HG03571 (cell line): Measurements from ENCODE around the gene IGFL2.
"Not testable (repeated sequence)": the region's sequence is repeated elsewhere in the genome, so short reads cannot be mapped to it uniquely, and the experiment has no call there.

Experiments
- ATAC-seq: cut with Tn5 transposase; IDR thresholded peaks from one replicate; pipeline ENCODE4 v1.9.1; 2021; ENCODE audit not compliant: unreplicated experiment

Gene IGFL2

GRCh38 chr19:46186717-46187101, 38.7 kb downstream of the IGFL2 start:
- no peak for ATAC-seq

GRCh38 chr19:46189971-46190888, 42.2 kb downstream of the IGFL2 start:
- ATAC-seq, result no peak

DNA sequence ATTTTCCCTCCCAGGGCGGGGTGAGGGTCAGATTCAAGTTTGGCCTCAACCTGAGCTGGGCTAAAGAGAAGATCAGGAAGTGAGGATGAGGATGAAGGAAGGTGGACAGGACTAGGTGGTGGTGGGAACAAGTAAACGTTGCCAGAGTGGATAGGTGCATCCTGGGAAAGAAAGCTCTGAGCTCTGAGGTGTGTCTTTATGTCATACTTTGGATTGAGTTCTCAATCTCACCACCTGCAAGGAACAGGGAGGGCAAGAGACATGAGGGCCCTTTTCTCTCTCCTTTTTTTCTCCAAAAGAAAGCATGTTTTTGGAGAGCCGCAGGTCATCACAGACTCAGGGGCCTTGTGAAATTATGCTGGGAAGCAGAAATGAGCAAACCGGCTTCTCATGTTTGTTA, 43.3 kb downstream of the IGFL2 start:
- ATAC-seq, result no peak

DNA sequence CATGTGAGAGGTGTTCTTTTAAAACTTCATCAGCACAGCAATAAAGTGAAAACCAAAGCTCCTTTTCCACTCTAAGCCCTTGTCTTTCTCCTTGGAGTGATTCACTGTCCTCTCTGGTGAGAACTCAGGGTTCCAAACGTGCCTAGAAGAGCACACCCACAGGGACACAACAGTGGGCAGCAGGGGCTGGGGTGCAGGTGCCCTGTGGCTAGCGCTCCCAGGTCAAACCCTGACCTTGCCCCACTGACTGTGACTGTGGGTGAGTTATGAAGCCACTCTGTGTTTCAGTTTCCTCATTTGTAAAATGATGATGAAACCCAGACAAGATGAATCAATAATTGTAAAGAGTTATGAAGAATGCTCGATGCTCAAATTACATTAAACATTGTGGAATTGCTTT, 43.9 kb downstream of the IGFL2 start:
- no peak for ATAC-seq

GRCh38 chr19:46192626-46192991, 44.6 kb downstream of the IGFL2 start:
- not testable (repeated sequence) for ATAC-seq

- no peak for ATAC-seq
These were observed 45.1 kb downstream of the IGFL2 start for GRCh38 chr19:46192992-46193650.

GRCh38 chr19:46193678-46194077, 45.6 kb downstream of the IGFL2 start:
- ATAC-seq, result no peak

DNA sequence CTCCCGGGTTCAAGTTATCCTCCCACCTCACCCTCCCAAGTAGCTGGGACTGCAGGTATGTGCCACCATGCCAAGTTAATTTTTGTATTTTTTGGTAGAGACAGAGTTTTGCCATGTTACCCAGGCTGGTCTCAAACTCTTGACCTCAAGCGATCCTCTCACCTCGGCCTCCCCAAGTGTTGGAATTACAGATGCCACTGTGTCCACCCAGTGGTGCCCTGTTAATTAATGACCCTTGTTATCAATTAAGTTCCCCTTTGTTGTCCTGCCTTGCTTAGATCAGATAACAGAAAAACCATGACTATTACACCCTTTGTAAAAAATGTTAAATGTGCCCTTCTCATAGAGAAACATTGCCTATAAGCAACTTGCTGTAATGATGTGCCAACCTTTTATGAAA, 47.1 kb downstream of the IGFL2 start:
- no peak for ATAC-seq

GRCh38 chr19:46195919-46196318, 47.9 kb downstream of the IGFL2 start:
- ATAC-seq, result not testable (repeated sequence)

DNA sequence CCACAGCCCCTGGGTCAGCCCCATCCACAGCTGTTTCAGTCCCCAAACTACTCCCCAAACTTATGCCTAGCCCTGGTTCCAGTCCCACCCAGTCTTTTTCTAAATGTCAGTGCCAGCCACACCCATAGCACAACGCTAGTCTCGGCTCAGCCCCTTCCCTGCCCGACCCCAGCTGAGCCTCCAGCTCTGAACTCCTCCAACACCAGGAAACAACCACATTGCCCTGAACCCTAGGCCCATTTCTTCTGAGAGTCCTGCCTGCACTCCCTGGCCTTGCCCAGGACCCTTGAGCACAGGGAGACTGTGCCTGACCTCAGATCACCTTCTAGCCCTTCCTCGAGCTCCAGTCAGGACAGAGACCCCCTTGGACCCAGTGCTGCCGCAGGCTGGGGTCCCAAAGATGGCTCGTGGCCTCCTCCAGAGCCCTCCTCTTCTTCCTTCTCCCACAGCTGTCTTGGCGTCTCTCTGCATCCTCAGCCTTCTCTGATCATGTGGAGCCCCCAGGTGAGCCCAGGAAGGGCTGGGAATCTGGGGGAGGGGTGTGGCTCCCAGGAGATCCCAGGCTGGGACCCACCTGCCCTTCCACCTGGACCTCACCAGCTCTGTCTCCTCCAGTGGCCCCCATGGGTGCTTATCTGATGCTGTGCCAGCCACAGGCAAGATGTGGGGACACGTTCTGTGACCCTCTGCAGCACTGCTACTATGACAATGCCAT, 48.5 kb downstream of the IGFL2 start:
- ATAC-seq, result no peak

- no peak for ATAC-seq
These were observed 49.5 kb downstream of the IGFL2 start for GRCh38 chr19:46197314-46198070.

DNA sequence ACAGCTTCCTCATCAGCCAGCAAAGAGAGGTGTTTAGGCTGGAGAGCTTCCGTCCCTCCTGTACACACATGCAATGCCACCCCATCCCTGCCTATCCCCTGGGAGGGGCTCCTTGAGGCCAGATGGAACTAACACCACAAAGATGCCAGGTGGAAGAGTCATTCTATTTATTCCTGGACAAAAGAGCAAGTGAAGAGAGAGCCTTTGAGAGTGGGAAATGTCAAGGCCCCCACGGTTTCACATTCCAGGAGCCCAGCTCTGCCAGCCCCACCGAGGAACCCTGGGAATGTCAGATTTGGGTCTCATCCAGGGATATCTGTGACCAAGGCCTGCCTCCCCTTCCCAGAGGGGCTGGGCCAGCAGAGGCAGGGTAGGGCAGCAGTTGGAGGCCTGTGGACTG, 50.7 kb downstream of the IGFL2 start:
- no peak for ATAC-seq

DNA sequence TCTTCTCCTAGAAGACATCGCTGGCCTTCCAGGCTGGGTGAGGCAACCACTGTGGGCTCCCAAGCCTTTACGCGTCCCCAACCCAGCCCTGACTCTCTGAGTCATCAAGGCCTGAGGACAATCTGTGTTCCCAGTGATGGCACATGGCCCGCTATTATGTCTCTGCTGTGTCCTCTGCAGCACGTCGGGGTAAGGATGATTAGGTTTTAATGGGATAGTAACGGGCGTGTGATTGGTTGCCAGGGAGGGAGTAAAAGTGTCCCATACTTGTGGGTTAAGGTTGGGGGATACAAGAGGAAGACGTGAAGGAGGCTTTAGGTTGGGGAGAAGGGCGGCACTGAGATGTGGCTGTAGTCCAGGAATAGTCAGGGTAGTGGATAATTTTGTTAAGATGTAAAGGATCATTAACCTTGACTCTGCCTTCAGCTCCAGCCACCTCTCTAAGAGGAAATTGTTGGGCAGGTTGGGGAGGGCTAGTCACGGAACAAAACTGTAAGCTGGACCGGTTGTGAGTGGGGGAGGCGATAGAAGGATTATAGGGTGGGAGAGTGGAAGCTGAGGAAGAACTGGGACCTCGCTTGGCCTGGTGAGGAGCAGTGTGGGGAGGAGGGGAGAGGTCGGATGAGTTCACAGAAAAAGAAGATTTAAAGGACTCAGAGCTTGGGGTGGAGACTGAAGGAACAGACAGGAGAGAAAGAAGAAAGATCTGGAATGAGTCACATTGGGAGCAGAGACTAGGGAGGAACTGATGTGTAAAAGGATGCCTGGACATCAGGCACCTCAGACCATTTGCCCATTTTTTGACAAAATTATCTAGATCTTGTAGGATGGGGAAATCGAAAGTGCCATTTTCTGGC, 53.6 kb downstream of the IGFL2 start:
- no peak for ATAC-seq

- ATAC-seq, result no peak
These were observed 54.4 kb downstream of the IGFL2 start for GRCh38 chr19:46202426-46202825.

GRCh38 chr19:46202872-46203860, 55.1 kb downstream of the IGFL2 start:
- no peak for ATAC-seq

- ATAC-seq, result no peak
These were observed 56.0 kb downstream of the IGFL2 start for GRCh38 chr19:46204008-46204407.

- ATAC-seq, result no peak
These were observed 57.3 kb downstream of the IGFL2 start for GRCh38 chr19:46205183-46205984.

- ATAC-seq, result no peak
These were observed 58.1 kb downstream of the IGFL2 start for GRCh38 chr19:46206176-46206575.
